A673 (cell line): Measurements from ENCODE around the gene KRT86.

Source experiments
- CTCF ChIP-seq: fragments of 300-800, 200-600 bp; sonication (generic); conservative IDR thresholded peaks from 2 replicates; pipeline ENCODE4 v1.5.1; 2017; ENCODE audit warnings: low read depth, mild to moderate bottlenecking, antibody characterized with exemption, low read length, moderate library complexity, mixed read lengths
- EZH2 ChIP-seq: fragments of 200-600 bp; sonication (generic); IDR thresholded peaks from 2 replicates; pipeline ENCODE4 v1.6.1; 2017; ENCODE audit warnings: borderline replicate concordance, low read depth, mild to moderate bottlenecking, mixed read lengths, antibody characterized with exemption, low read length; ENCODE audit not compliant: poor library complexity, severe bottlenecking

DNA sequence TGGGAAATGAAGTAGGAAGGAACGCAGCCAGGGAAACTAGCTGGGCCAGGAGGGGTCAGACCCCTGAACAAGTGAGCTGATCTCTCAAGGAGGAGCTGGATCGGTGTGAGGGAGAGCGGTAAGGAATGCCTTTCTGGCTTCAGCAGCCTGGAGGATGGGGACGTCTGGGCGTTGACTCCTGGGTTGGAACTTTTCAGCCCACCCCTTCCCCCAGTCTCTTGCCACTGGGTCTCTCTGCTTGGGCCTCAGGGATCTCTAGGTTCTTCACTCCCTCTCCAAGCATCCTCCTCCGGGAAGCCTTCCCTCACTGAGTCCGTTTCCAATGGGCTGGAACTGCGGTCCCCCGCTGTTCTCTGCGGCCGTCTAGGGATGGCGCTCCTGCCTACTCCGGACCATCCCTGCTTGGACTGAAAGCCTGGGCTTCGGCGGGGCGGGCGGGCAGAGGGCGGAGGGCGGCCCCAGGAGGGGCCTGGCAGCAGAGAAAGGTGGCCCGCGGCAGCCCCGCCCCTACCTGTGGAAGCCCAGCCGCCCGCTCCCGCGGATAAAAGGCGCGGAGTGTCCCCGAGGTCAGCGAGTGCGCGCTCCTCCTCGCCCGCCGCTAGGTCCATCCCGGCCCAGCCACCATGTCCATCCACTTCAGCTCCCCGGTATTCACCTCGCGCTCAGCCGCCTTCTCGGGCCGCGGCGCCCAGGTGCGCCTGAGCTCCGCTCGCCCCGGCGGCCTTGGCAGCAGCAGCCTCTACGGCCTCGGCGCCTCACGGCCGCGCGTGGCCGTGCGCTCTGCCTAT, 41.6 kb upstream of the KRT86 start, which contains the start of gene KRT7:
- TF ChIP-seq CTCF (no peak), EZH2 (no peak)
